ENCODE data around the gene BABAM2. TPM values are rescaled to one million over a fixed set of nuclear protein-coding genes. Genes with fewer than 3 reads are reported as not detected.

BABAM2 gene
- total and polyA plus RNA-seq, 2 donors = 17.4 to 34.8 TPM

DNA sequence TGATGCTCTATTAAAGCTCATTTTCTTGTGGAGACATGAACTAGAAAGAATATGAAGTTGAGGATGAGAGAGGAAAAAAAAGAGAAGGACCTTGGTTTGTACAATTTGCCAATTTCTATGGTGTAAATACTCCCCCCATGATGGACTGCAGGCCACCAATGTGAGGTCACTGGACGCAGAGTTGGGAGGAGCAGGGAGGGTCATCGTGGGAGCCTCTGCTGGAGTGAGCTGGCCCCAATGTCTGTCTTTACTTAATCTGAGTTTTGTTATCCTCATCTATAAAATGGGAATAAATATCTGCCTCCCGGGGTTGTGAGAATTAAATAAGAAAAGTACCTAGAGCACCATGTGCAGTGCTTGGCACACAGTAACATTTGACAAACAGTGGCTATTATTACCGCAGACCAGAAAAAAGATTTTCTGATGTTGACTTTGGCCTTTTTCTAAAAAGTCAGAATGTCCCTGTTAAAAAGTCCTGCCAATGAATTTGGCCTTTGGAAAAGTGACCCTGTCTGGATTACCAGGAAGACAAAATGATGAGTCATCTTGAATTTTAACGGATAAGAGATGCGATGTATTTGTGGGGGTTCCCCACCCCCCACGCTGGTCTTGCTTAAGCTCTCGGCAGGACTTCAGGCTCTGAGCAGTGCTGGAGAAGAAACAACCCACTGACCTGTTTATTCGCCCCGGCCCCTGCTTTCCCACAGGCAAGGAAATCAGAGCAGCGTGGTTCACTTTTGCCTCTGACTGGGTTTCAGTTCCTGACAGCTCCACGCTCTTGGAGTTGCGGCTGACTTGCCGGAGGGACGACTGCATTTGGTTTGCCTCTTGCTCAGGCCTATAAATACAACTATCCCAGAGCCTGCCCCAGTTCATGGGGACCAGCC is 451.8 kb downstream of the BABAM2 start:
- Histone ChIP-seq H3K27me3 (ENCODE audit: control insufficient read depth in 2 of 2, insufficient read depth in 1 of 2, low read length in 1 of 2) (no peaks in the 10 kb centered on the region), H3K4me3 (ENCODE audit: low read length in 2 of 2) (no peak overlapping the region), H3K9me3 (ENCODE audit: control insufficient read depth in 2 of 2, insufficient read depth in 1 of 2, low read length in 1 of 2) (peaks cover 0 to 3% of the 10 kb centered on the region in 2 donors), H3K4me1 (ENCODE audit: control insufficient read depth in 2 of 2, insufficient read depth in 2 of 2, low read length in 2 of 2) (peaks cover 0 to 17% of the 10 kb centered on the region in 2 donors), H3K36me3 (ENCODE audit: control insufficient read depth in 2 of 2, insufficient read depth in 2 of 2, low read length in 1 of 2) (no peaks in the 10 kb centered on the region), H3K27ac (ENCODE audit: low read depth in 1 of 2, low read length in 1 of 2) (peak overlapping the region in 1 of 2 donors; percentile 32)
- 92% methylated on average over 15 of the region's 15 CpGs for WGBS
- no peak for DNase-seq (ENCODE audit: low read depth in 6 of 9, low spot score in 9 of 9)

- WGBS = 93% methylated on average over 5 of the region's 5 CpGs
- H3K27ac ChIP-seq (ENCODE audit: low read depth in 1 of 2, low read length in 1 of 2) = no peak overlapping the region
- no peak overlapping the region for H3K4me3 ChIP-seq (ENCODE audit: low read length in 2 of 2)
- no peaks in the 10 kb centered on the region for H3K27me3 ChIP-seq (ENCODE audit: control insufficient read depth in 2 of 2, insufficient read depth in 1 of 2, low read length in 1 of 2)
- H3K4me1 ChIP-seq (ENCODE audit: control insufficient read depth in 2 of 2, insufficient read depth in 2 of 2, low read length in 2 of 2) = peaks cover 0 to 15% of the 10 kb centered on the region in 2 donors
- peaks cover 0 to 6% of the 10 kb centered on the region in 2 donors for H3K9me3 ChIP-seq (ENCODE audit: control insufficient read depth in 2 of 2, insufficient read depth in 1 of 2, low read length in 1 of 2)
- DNase-seq (ENCODE audit: low read depth in 6 of 9, low spot score in 9 of 9) = no peak
- H3K36me3 ChIP-seq (ENCODE audit: control insufficient read depth in 2 of 2, insufficient read depth in 2 of 2, low read length in 1 of 2) = no peaks in the 10 kb centered on the region
Observed at GRCh38 chr2:28343184-28343942, 452.8 kb downstream of the BABAM2 start.

DNA sequence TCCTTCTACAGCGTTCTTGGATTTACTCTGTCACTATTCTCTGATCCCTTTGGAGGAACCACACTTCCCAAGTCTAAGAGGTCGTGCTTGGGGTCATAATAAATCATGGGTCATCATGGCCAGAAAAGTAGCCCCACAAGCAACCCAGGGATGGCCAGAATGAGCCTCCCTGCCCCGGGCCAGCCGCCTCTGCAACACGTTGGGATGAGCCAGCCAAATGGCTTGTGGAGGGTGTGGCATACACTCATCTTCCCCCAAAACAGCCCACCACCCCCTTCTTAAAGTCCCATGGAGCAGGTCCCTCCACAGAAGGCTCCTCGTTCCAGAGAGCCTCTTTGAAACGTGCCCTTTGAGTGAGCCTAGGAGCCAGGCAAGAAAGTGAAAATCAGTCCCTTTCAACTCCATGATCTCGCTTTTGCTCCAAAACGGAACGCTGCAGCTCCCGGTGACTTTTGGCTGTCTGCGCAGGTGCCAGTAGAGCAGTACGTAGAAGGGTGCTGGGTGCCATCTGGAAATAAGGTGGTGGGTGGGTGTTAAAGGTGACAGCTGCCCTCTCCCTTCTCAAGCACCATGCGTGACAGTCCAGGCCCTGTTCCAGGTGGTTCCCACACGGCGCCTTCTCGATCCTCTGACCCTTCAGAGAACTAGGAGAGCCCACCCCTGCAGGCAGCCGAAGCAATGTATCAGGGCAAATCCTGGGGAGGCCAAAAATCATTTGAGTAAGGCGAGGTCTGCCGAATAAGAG is 453.6 kb downstream of the BABAM2 start:
- DNase-seq (ENCODE audit: low read depth in 6 of 9, low spot score in 9 of 9) = no peak
- 96% methylated on average over 20 of the region's 20 CpGs for WGBS
- H3K27ac ChIP-seq (ENCODE audit: low read depth in 1 of 2, low read length in 1 of 2) = no peak overlapping the region

DNA sequence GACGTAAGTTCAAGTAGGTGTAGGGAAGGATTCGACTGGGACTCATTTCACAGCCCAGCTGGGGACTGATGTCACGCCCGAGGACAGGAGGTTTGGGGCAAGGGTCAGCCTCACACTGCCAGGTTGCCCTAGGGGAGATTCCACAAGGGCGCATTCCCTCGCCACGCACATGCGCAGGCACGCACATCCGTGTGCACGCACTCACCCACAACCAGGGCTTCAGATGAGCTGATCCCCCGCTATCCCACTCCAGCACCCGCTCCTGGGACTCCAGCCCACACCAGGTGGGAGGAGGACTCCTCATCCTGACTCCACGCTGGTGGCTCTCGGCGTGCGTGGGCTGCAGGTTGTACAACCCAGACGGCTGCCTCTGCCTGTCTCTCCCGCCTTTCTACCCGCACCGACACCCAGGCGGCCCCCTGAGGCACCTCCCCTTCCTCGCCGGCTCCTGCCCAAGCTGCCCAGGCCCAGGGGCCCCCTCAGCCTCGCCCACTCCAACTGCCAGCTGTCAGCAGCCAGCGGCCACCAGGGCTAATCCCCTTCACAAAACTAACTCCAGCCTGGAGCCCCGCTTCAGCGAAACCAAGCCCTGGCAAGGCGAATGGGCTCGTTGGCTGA is 454.3 kb downstream of the BABAM2 start:
- Histone ChIP-seq H3K36me3 (ENCODE audit: control insufficient read depth in 2 of 2, insufficient read depth in 2 of 2, low read length in 1 of 2) (no peaks in the 10 kb centered on the region), H3K4me3 (ENCODE audit: low read length in 2 of 2) (no peak overlapping the region), H3K27ac (ENCODE audit: low read depth in 1 of 2, low read length in 1 of 2) (no peak overlapping the region), H3K27me3 (ENCODE audit: control insufficient read depth in 2 of 2, insufficient read depth in 1 of 2, low read length in 1 of 2) (no peaks in the 10 kb centered on the region), H3K9me3 (ENCODE audit: control insufficient read depth in 2 of 2, insufficient read depth in 1 of 2, low read length in 1 of 2) (peaks cover 0 to 6% of the 10 kb centered on the region in 2 donors), H3K4me1 (ENCODE audit: control insufficient read depth in 2 of 2, insufficient read depth in 2 of 2, low read length in 2 of 2) (peaks cover 0 to 10% of the 10 kb centered on the region in 2 donors)
- no peak for DNase-seq (ENCODE audit: low read depth in 6 of 9, low spot score in 9 of 9)
- 95% methylated on average over 30 of the region's 30 CpGs for WGBS

More for the DNA sequence above, 453.6 kb downstream of the BABAM2 start:
- H3K4me1 ChIP-seq (ENCODE audit: control insufficient read depth in 2 of 2, insufficient read depth in 2 of 2, low read length in 2 of 2) = peaks cover 0 to 10% of the 10 kb centered on the region in 2 donors
- no peaks in the 10 kb centered on the region for H3K27me3 ChIP-seq (ENCODE audit: control insufficient read depth in 2 of 2, insufficient read depth in 1 of 2, low read length in 1 of 2)
- peaks cover 0 to 6% of the 10 kb centered on the region in 2 donors for H3K9me3 ChIP-seq (ENCODE audit: control insufficient read depth in 2 of 2, insufficient read depth in 1 of 2, low read length in 1 of 2)
- H3K36me3 ChIP-seq (ENCODE audit: control insufficient read depth in 2 of 2, insufficient read depth in 2 of 2, low read length in 1 of 2) = no peaks in the 10 kb centered on the region
- H3K4me3 ChIP-seq (ENCODE audit: low read length in 2 of 2) = no peak overlapping the region

GRCh38 chr2:28345619-28346018 is 455.1 kb downstream of the BABAM2 start:
- no peak for DNase-seq (ENCODE audit: low read depth in 6 of 9, low spot score in 9 of 9)
- Histone ChIP-seq H3K36me3 (ENCODE audit: control insufficient read depth in 2 of 2, insufficient read depth in 2 of 2, low read length in 1 of 2) (no peaks in the 10 kb centered on the region), H3K4me3 (ENCODE audit: low read length in 2 of 2) (no peak overlapping the region), H3K27me3 (ENCODE audit: control insufficient read depth in 2 of 2, insufficient read depth in 1 of 2, low read length in 1 of 2) (no peaks in the 10 kb centered on the region), H3K27ac (ENCODE audit: low read depth in 1 of 2, low read length in 1 of 2) (no peak overlapping the region), H3K4me1 (ENCODE audit: control insufficient read depth in 2 of 2, insufficient read depth in 2 of 2, low read length in 2 of 2) (peaks cover 0 to 10% of the 10 kb centered on the region in 2 donors), H3K9me3 (ENCODE audit: control insufficient read depth in 2 of 2, insufficient read depth in 1 of 2, low read length in 1 of 2) (peaks cover 0 to 6% of the 10 kb centered on the region in 2 donors)
- 98% methylated on average over 8 of the region's 8 CpGs for WGBS

GRCh38 chr2:28346587-28346986 is 456.1 kb downstream of the BABAM2 start:
- Histone ChIP-seq H3K27me3 (ENCODE audit: control insufficient read depth in 2 of 2, insufficient read depth in 1 of 2, low read length in 1 of 2) (no peaks in the 10 kb centered on the region), H3K4me3 (ENCODE audit: low read length in 2 of 2) (no peak overlapping the region), H3K4me1 (ENCODE audit: control insufficient read depth in 2 of 2, insufficient read depth in 2 of 2, low read length in 2 of 2) (peaks cover 0 to 10% of the 10 kb centered on the region in 2 donors), H3K27ac (ENCODE audit: low read depth in 1 of 2, low read length in 1 of 2) (no peak overlapping the region), H3K9me3 (ENCODE audit: control insufficient read depth in 2 of 2, insufficient read depth in 1 of 2, low read length in 1 of 2) (peaks cover 0 to 6% of the 10 kb centered on the region in 2 donors), H3K36me3 (ENCODE audit: control insufficient read depth in 2 of 2, insufficient read depth in 2 of 2, low read length in 1 of 2) (no peaks in the 10 kb centered on the region)
- WGBS = 94% methylated on average over 6 of the region's 6 CpGs
- no peak for DNase-seq (ENCODE audit: low read depth in 6 of 9, low spot score in 9 of 9)

GRCh38 chr2:28347193-28347592 is 456.7 kb downstream of the BABAM2 start:
- 96% methylated on average over 6 of the region's 6 CpGs for WGBS
- Histone ChIP-seq H3K4me3 (ENCODE audit: low read length in 2 of 2) (no peak overlapping the region), H3K4me1 (ENCODE audit: control insufficient read depth in 2 of 2, insufficient read depth in 2 of 2, low read length in 2 of 2) (peaks cover 0 to 10% of the 10 kb centered on the region in 2 donors), H3K27ac (ENCODE audit: low read depth in 1 of 2, low read length in 1 of 2) (no peak overlapping the region), H3K27me3 (ENCODE audit: control insufficient read depth in 2 of 2, insufficient read depth in 1 of 2, low read length in 1 of 2) (no peaks in the 10 kb centered on the region), H3K36me3 (ENCODE audit: control insufficient read depth in 2 of 2, insufficient read depth in 2 of 2, low read length in 1 of 2) (no peaks in the 10 kb centered on the region), H3K9me3 (ENCODE audit: control insufficient read depth in 2 of 2, insufficient read depth in 1 of 2, low read length in 1 of 2) (peaks cover 0 to 6% of the 10 kb centered on the region in 2 donors)
- no peak for DNase-seq (ENCODE audit: low read depth in 6 of 9, low spot score in 9 of 9)

GRCh38 chr2:28347596-28347995 is 457.1 kb downstream of the BABAM2 start:
- H3K9me3 ChIP-seq (ENCODE audit: control insufficient read depth in 2 of 2, insufficient read depth in 1 of 2, low read length in 1 of 2) = peaks cover 0 to 6% of the 10 kb centered on the region in 2 donors
- no peaks in the 10 kb centered on the region for H3K36me3 ChIP-seq (ENCODE audit: control insufficient read depth in 2 of 2, insufficient read depth in 2 of 2, low read length in 1 of 2)
- 90% methylated on average over 9 of the region's 9 CpGs for WGBS
- no peaks in the 10 kb centered on the region for H3K27me3 ChIP-seq (ENCODE audit: control insufficient read depth in 2 of 2, insufficient read depth in 1 of 2, low read length in 1 of 2)
- DNase-seq (ENCODE audit: low read depth in 6 of 9, low spot score in 9 of 9) = no peak
- no peak overlapping the region for H3K27ac ChIP-seq (ENCODE audit: low read depth in 1 of 2, low read length in 1 of 2)
- no peak overlapping the region for H3K4me3 ChIP-seq (ENCODE audit: low read length in 2 of 2)
- peaks cover 0 to 10% of the 10 kb centered on the region in 2 donors for H3K4me1 ChIP-seq (ENCODE audit: control insufficient read depth in 2 of 2, insufficient read depth in 2 of 2, low read length in 2 of 2)
